NCI-H2081 treated with DMSO at 0.1 percent for 48 hours (cell line): ENCODE measurements around the gene WDR1.

Experiments
- DNase-seq: peaks from one replicate; lab custom pipeline; 2025; lab: John Stamatoyannopoulos, UW

The WDR1 gene

GRCh38 chr4:10116569-10117358, at the start of gene WDR1:
TSS of gene WDR1 (minus strand) at chr4:10116799. CDS start at chr4:10116666, 133 bp downstream.
- peak; percentile 69 for DNase-seq

- peak; percentile 13 for DNase-seq
Observed at GRCh38 chr4:10164877-10165283, 48.3 kb upstream of the WDR1 start.

DNA sequence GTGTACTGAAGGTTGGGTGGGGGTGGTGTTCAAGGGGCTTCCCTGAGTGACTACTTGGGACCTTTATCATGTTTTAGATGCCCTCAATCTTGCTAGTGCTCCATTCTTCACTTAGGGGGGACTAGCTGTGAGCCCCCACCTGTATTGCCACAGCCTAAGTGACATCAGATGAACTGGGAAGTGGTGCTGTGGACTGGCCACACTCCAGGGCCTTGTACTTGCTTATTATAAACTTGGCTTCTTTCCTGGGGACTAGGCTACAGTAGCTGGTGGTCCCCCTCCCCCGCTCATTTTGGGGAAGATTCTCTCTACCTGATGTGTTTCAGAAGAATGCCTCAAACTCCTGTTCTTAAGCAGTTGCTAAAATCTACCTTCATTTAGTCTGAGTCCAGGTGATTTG, 46.7 kb upstream of the WDR1 start:
- no peak for DNase-seq

DNA sequence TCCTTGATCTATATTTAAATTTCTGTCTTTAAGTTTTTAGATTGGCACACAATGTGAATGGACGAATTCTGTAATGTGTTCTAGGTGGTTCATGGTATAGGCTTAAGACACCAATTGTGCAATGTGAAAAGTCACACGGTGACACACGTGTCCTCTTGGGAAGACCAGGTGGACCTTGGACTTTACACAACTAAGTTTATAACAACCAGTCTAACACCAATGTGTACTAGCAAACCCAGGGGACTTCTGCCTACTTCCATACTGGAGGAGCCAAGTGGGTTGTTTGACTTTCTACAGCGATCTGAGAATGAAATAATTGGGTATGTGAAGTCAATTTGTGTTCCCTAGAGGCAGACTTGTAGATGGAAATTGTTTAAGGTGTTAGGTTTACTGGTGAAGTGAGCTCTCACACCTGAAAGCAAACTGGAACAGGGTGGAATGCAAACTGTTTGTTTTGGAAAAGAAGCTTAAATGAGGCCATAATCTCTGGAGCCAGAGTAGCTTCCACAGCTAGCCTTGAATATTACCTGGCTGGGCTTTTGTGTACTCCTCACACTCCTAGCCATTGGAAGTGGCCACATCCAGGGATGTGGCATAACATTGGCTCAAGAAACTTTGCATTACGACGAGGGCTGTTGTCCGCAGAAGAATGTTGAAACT, 45.9 kb upstream of the WDR1 start:
- DNase-seq: no peak

DNA sequence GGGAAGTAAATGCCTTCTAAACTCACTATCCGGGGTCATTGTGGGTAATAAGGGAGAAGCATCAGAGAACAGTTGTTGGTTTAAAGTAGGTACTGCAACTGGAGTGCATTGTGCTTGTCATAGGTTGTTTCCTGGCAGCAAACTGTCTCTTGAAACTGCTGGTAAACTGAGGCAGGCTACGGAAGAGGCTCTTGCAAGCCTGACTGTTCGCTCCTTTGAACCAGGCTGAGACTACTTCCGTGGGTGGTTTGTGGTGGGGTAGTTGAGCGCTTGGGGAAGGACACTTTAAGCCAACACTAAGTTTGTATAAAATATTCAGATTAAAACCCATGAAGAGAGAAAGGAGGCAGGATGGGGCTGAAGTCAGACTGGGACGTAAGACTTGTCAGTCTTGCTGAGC, 45.2 kb upstream of the WDR1 start:
- no peak for DNase-seq

GRCh38 chr4:10161146-10161545, 44.5 kb upstream of the WDR1 start:
- no peak for DNase-seq

GRCh38 chr4:10160281-10160856, 43.8 kb upstream of the WDR1 start:
- no peak for DNase-seq

DNA sequence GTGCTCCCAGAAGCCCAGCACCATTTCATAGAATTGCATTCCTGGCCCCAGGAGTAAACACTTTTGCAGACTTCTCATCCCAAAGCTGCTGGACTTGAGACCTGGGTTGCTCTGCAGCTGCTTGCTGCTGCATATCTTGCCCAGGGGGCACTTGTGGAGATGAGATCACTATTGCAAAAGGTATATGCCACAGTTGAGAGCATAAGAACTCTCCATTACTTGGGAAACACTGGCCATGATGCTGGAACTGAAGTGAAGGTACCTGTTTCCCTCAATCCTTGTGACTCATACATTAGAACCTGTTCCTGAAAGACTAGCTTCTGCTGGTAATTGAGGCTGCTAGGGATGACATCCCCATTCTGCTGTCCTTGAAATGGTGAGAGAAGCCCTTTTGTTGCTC, 43.1 kb upstream of the WDR1 start:
- DNase-seq: no peak

DNA sequence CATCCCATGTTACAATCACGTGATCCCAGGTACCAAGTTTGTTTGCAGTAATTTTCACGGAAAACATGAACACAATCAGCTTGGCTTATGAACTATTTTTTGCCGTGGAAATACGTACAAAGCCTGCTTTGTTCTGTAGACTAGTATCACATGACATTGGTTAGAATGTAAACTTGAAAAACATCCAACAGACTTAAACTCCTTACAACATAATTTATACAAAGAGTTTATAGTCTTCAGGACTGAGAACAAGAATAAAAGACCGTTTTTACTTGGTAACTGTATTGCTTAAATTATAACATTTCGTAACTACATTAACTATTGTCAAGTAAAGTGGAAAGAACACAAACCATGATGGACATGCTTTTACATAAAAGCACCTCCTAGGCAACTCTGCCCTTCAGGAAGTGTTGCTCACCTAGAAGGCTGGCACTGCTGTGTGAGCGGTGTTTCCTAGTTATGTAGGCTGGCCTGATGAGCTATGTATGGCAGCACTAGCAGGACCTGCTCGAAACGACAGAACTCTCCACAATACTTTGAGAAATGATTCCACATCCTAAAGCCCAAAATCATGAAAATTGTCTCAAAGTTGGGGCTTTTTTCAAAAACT, 41.8 kb upstream of the WDR1 start:
- no peak for DNase-seq

DNA sequence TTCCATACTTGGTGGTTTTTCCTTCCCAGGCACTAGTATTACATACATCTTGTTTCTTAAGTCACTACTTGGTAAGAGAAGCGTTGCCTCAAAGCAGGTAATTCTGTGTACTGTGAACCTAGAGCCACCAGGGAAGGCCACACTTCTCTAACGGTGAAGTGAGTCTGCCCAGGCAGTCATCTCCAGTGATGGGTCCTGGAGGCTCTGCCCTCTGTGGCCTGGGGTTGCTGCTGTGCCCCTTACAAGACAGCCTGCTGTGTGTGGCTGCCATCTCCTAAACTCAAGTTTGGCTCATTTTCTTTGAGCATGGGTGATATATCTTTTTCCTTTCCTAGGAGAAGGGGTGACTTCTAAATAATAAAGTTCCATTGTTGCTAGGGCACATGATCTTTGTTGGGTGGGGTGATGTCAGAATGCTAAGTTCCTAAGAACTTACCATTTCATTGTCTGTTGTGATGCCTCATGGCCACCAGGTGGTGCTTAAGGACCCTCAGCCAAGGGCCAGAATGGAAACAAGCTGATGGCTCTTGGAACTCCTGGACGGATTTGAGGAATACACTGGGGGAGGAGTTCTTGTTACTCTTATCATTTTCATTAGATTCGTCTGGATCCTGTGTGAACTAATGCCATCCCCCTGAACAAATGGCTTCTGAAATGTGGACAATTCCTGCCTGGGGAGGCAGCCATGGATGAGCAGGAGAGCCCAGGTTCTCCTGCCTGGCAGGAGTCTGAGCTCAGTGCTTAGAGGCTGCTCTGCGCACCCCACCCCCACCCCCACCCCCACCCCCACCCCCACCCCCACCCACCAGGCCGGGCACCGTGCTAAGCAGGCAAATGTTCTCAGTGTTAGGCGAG, 41.1 kb upstream of the WDR1 start:
- peak; percentile 12 for DNase-seq

- DNase-seq: no peak
Observed at GRCh38 chr4:10154241-10154640, 37.6 kb upstream of the WDR1 start.

DNA sequence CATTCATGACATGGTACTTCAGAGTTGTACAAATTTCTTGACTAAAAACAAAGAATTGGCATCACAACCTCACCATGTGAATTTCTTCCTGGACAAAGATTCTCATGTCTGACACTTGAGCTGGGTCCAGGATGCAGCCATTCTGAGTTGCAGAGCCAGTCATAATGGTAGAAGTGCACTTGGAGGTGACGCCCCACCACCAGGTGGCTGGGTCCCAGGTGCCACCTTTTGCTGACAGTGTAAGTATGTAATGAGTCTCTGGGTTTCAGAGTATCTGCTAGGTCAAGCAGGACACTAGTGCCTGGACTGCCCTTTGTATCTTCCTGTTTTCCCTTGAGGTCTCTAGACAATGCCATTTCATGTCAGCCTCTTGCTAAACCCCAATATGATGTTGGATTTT, 36.6 kb upstream of the WDR1 start:
- DNase-seq: no peak

- no peak for DNase-seq
Observed at GRCh38 chr4:10151182-10151581, 34.6 kb upstream of the WDR1 start.

DNA sequence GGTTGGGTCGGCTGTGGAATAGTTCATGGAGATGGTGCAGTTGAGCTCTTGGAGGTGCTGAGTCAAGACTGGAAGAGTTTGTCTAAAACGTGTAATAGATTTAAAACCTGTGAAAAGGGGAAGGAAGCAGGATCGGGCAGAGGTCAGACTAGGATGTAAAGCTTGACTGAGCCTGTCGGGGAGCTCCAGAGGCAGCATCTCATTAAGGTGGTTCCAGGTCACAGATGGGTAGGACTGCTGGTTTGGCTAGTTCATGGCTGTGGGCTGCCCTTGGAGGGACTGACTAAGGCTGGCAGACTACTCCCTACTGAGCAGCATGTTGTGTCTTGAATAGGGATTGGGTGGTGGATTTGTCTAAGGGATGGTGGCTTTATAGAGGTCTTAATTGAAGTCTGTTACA, 28.4 kb upstream of the WDR1 start:
- DNase-seq: no peak

DNA sequence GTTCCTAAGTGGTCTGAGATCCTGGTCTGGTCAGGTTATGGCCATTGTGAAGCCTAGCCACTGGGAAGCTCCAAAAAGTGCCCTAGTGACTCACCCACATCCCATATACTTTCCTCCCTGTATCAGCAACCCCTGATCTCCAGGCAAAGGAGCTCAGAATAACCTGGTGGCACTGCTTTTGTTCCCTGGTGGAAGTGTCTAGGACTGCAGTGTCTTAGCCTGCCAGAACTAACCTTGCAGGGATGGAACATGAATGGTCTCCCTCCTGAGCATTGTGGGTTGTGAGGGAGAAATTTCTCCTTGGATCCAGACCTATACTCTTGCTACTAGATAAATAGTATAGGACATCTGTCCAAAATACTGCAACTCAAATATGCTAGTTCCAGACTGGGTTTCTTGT, 27.9 kb upstream of the WDR1 start:
- no peak for DNase-seq

DNA sequence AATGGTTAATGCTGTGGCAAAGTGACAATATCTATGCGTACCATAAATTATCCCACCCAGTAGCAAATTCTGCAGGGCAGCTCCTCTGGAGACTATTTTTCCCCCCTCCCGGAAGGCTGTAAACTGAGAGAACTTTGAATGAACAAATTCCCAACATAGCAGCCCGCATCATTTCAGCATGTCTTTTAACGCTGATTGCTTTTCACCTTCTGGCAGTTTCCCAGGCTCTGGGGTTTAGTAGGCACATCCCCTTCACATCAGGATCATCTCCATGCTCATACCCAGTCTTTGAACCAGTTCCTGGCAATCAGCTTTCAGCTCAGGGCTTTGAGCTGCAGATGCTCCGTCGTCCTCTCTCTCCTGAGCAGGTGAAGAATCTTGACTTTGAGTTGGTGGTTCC, 26.6 kb upstream of the WDR1 start:
- DNase-seq: no peak

DNA sequence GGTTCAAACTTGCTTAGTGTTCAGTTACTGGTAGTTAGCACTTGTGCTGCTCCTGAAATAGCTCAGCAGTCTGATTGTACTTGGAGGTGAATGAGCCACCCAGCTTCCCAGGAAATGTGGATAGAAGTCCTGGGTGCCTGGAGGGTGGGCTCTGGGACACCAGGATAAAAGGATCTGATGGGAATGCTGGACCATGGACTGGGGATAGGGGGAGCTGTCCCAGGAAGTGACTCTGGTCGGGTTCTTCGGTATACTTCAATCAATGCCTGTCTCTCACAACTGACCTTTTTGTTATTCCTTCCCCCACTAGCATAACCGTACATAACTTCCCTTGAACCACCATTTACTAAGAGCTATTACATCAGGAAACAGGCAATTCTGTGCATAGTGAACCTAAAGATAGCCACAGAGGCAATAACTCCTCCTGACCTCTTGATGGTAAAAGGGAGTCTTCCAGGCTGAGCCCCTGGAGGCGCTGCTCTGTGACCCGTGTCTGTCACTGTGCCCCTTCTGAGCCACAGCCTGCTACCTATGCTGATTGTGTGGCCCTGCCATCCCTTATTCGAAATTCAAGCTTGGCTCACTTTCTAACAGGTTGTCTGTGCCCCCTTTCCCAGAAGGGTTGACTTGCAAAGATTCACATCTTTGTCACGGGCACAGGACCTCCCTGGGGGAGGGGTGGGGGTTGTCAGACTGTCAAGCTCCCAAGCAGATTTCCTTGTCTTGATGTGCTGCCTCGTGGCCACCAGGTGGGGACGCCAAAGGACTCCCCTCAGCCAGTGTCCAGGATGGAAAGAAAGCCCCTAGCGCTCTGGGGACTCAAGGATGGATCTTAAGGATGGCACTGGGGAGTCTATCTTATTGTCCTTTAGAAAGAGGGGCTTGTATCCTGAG, 24.5 kb upstream of the WDR1 start:
- no peak for DNase-seq

GRCh38 chr4:10139518-10139917, 22.9 kb upstream of the WDR1 start:
- no peak for DNase-seq

DNA sequence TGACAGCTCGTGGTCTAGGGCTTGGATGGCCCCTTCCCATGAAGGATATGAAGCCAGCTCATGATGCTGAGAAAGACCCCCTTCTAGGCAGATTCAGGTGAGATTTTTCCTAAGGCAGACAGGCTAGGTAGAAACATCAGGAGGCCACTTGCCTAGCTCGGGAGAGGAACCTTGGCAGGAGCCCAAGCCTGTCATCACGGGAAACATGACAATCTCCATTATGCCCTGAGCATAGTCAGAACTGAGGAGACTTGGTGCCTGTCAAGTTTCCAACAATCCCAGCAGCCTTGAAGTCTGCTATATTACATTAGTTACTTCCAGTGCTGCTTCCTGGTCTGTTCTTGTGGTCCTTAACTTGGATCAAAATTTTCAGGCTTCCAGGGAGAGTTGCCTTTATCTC, 18.7 kb upstream of the WDR1 start:
- no peak for DNase-seq

DNA sequence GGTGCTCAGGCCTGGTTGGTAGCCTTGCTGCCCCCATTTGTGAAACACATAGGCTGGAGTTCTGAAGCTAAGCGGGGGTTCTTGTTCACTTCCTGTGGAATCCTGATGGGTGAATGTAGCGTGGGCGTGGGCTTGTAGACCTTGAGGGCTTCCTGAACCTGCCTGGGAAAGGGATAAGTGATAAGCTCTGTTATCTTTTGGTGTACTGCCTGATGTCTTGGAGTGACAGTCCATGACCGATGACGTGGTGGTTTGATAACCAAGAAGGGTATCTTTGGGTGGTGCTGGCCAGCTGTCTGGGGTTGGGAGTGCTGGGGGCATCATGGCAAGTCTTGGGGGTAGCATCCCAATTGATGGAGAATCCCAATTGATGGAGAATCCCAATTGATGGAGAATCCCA, 17.5 kb upstream of the WDR1 start:
- DNase-seq: no peak

DNA sequence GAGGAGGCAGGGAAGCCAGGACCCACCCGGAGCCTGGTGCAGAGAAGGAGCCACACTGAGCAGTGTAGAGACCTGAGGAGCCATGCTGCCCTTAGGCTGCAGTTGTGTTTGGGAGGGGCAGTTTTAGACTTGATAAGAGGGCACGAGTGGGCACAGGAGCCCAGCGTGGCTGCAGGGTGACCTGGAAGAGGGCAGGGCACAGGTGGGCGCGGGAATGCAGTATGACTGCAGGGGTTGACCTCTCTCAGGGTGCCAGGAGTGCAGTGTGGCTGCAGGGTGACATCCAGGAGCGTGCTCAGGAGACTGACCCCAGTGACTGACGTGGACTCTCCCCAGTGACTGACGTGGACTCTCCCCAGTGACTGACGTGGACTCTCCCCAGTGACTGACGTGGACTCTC, 14.6 kb upstream of the WDR1 start:
- no peak for DNase-seq
